ENCODE results near the gene PATE3. TPM values are rescaled to one million over a fixed set of nuclear protein-coding genes. Genes with fewer than 3 reads are reported as not detected.

PATE3 gene
- total RNA-seq, 2 donors from 2014 or later: not detected

- TF ChIP-seq CTCF (conservative IDR thresholded peaks at IDR 0.05): no peak
- no peak overlapping the region for H3K27ac Mint-ChIP-seq
- Histone ChIP-seq H3K27me3 (ENCODE audit: control insufficient read depth, insufficient read depth, low read length, poor library complexity, severe bottlenecking) (peaks cover 19% of the 10 kb centered on the region), H3K4me3 (ENCODE audit: low read length) (no peak overlapping the region), H3K9me3 (ENCODE audit: control insufficient read depth, low read length) (no peaks in the 10 kb centered on the region), H3K27ac (ENCODE audit: low read depth, low read length) (no peak overlapping the region), H3K36me3 (ENCODE audit: control insufficient read depth, insufficient read depth, low read length) (no peaks in the 10 kb centered on the region), H3K4me1 (ENCODE audit: control insufficient read depth, insufficient read depth, low read length) (peaks cover 9% of the 10 kb centered on the region), H3K9ac (ENCODE audit: extremely low read depth, low read length, poor library complexity, severe bottlenecking) (no peak overlapping the region)
- DNase-seq: no peak
- peaks cover 20% of the 10 kb centered on the region for H3K4me1 Mint-ChIP-seq
- H3K27me3 Mint-ChIP-seq (ENCODE audit: insufficient read depth): peaks cover 28% of the 10 kb centered on the region
- no peaks in the 10 kb centered on the region for H3K9me3 Mint-ChIP-seq
- no peak overlapping the region for H3K4me3 Mint-ChIP-seq
- H3K36me3 Mint-ChIP-seq (ENCODE audit: low read depth): no peaks in the 10 kb centered on the region
- 74 to 77% methylated on average over 3 to 9 of the region's 10 CpGs for WGBS, 2 experiments (ENCODE audit: insufficient coverage in 1 of 2, insufficient read length in 1 of 2)
Measured at GRCh38 chr11:125768336-125769046, 19.4 kb upstream of the PATE3 start.

GRCh38 chr11:125770583-125770982 is 17.3 kb upstream of the PATE3 start:
- whole genome bisulfite sequencing, 2 experiments (ENCODE audit: insufficient coverage in 1 of 2, insufficient read length in 1 of 2): 91 to 96% methylated on average over 2 of the region's 2 CpGs
- Histone ChIP-seq H3K27ac (ENCODE audit: low read depth, low read length) (no peak overlapping the region), H3K4me3 (ENCODE audit: low read length) (no peak overlapping the region), H3K36me3 (ENCODE audit: control insufficient read depth, insufficient read depth, low read length) (no peaks in the 10 kb centered on the region), H3K27me3 (ENCODE audit: control insufficient read depth, insufficient read depth, low read length, poor library complexity, severe bottlenecking) (peaks cover 19% of the 10 kb centered on the region), H3K9ac (ENCODE audit: extremely low read depth, low read length, poor library complexity, severe bottlenecking) (no peak overlapping the region), H3K4me1 (ENCODE audit: control insufficient read depth, insufficient read depth, low read length) (peaks cover 7% of the 10 kb centered on the region), H3K9me3 (ENCODE audit: control insufficient read depth, low read length) (no peaks in the 10 kb centered on the region)
- no peak overlapping the region for H3K4me3 Mint-ChIP-seq
- H3K9me3 Mint-ChIP-seq: no peaks in the 10 kb centered on the region
- no peaks in the 10 kb centered on the region for H3K36me3 Mint-ChIP-seq (ENCODE audit: low read depth)
- peaks cover 27% of the 10 kb centered on the region for H3K27me3 Mint-ChIP-seq (ENCODE audit: insufficient read depth)
- DNase-seq: no peak
- H3K27ac Mint-ChIP-seq: no peak overlapping the region
- no peak for TF ChIP-seq CTCF (conservative IDR thresholded peaks at IDR 0.05)
- peaks cover 11% of the 10 kb centered on the region for H3K4me1 Mint-ChIP-seq

GRCh38 chr11:125772834-125773505 is 15.0 kb upstream of the PATE3 start:
- Mint-ChIP-seq H3K27ac (no peak overlapping the region), H3K4me1 (peaks cover 8% of the 10 kb centered on the region), H3K27me3 (ENCODE audit: insufficient read depth) (peaks cover 27% of the 10 kb centered on the region), H3K4me3 (no peak overlapping the region), H3K9me3 (no peaks in the 10 kb centered on the region), H3K36me3 (ENCODE audit: low read depth) (no peaks in the 10 kb centered on the region)
- no peak for DNase-seq
- no peak for TF ChIP-seq CTCF (conservative IDR thresholded peaks at IDR 0.05)
- H3K4me3 ChIP-seq (ENCODE audit: low read length): no peak overlapping the region
- no peak overlapping the region for H3K9ac ChIP-seq (ENCODE audit: extremely low read depth, low read length, poor library complexity, severe bottlenecking)
- WGBS, 2 experiments (ENCODE audit: insufficient coverage in 1 of 2, insufficient read length in 1 of 2): 93 to 94% methylated on average over 2 to 3 of the region's 3 CpGs
- H3K27ac ChIP-seq (ENCODE audit: low read depth, low read length): no peak overlapping the region
- no peaks in the 10 kb centered on the region for H3K36me3 ChIP-seq (ENCODE audit: control insufficient read depth, insufficient read depth, low read length)
- H3K9me3 ChIP-seq (ENCODE audit: control insufficient read depth, low read length): no peaks in the 10 kb centered on the region
- peaks cover 19% of the 10 kb centered on the region for H3K27me3 ChIP-seq (ENCODE audit: control insufficient read depth, insufficient read depth, low read length, poor library complexity, severe bottlenecking)
- peaks cover 2% of the 10 kb centered on the region for H3K4me1 ChIP-seq (ENCODE audit: control insufficient read depth, insufficient read depth, low read length)

Measured in endodermal cell (in vitro differentiated cells).